NCI-H1105 (cell line): Measurements from ENCODE around the gene AUTS2.

Source experiments
- DNase-seq: peaks from one replicate; lab custom pipeline; 2025; lab: John Stamatoyannopoulos, UW

Gene AUTS2

GRCh38 chr7:69939317-69939716, 341.0 kb downstream of the AUTS2 start:
- DNase-seq, result no peak

GRCh38 chr7:69941077-69941651, 342.9 kb downstream of the AUTS2 start:
- DNase-seq, result no peak

GRCh38 chr7:69942573-69942972, 344.3 kb downstream of the AUTS2 start:
- no peak for DNase-seq

- no peak for DNase-seq
These were observed 348.6 kb downstream of the AUTS2 start for GRCh38 chr7:69946901-69947300.

- no peak for DNase-seq
These were observed 349.7 kb downstream of the AUTS2 start for GRCh38 chr7:69947998-69948397.

GRCh38 chr7:69949122-69949521, 350.8 kb downstream of the AUTS2 start:
- no peak for DNase-seq

- DNase-seq, result no peak
These were observed 353.2 kb downstream of the AUTS2 start for GRCh38 chr7:69951458-69951857.

GRCh38 chr7:69953136-69954067, 355.1 kb downstream of the AUTS2 start:
- no peak for DNase-seq

- DNase-seq, result no peak
These were observed 358.3 kb downstream of the AUTS2 start for GRCh38 chr7:69956541-69956940.

- no peak for DNase-seq
These were observed 359.4 kb downstream of the AUTS2 start for GRCh38 chr7:69957661-69958060.

GRCh38 chr7:69959789-69960499, 361.7 kb downstream of the AUTS2 start:
- DNase-seq, result no peak

GRCh38 chr7:69961436-69961835, 363.2 kb downstream of the AUTS2 start:
- no peak for DNase-seq

GRCh38 chr7:69962186-69963065, 364.2 kb downstream of the AUTS2 start:
- peak; percentile 51 for DNase-seq

GRCh38 chr7:69963393-69963792, 365.1 kb downstream of the AUTS2 start:
- DNase-seq, result no peak

GRCh38 chr7:69966766-69967591, 368.7 kb downstream of the AUTS2 start:
- DNase-seq, result no peak

- no peak for DNase-seq
These were observed 369.6 kb downstream of the AUTS2 start for GRCh38 chr7:69967689-69968450.

GRCh38 chr7:69968969-69969556, 370.8 kb downstream of the AUTS2 start:
- no peak for DNase-seq

- DNase-seq, result no peak
These were observed 383.4 kb downstream of the AUTS2 start for GRCh38 chr7:69981646-69982045.

- no peak for DNase-seq
These were observed 383.9 kb downstream of the AUTS2 start for GRCh38 chr7:69982197-69982596.

- DNase-seq, result no peak
These were observed 391.3 kb downstream of the AUTS2 start for GRCh38 chr7:69989551-69989950.
